ENCODE measurements around the gene IFRD2.
"Not testable (repeated sequence)": the region's sequence is repeated elsewhere in the genome, so short reads cannot be mapped to it uniquely, and the experiment has no call there.

Gene IFRD2

GRCh38 chr3:50264964-50265485 is 27.2 kb downstream of the IFRD2 start:
- POLR2A ChIA-PET = no interaction called here
- no peak for TF ChIP-seq CTCF (IDR thresholded peaks at IDR 0.05; ENCODE audit: control extremely low read depth, extremely low read depth, low read depth, missing control alignments)
- CTCF ChIA-PET = interaction anchor here (0.7 to 4.6 kb wide), 6 partner anchors 9 to 73 kb away, joined by 3 to 19 read pairs (median 3); no protein-coding TSS in a partner anchor
- no peak for DNase-seq (ENCODE audit: extremely low spot score)

GRCh38 chr3:50264383-50264963 is 27.8 kb downstream of the IFRD2 start:
- DNase-seq (ENCODE audit: extremely low spot score) = no peak
- CTCF ChIA-PET = interaction anchor here (1.2 to 4.6 kb wide), 7 partner anchors 7 to 72 kb away, joined by 3 to 19 read pairs (median 5); no protein-coding TSS in a partner anchor
- POLR2A ChIA-PET = interaction anchor here (0.6 kb wide), 1 partner anchor 38 kb away, joined by 3 read pairs; no protein-coding TSS in a partner anchor
- no peak for TF ChIP-seq CTCF (IDR thresholded peaks at IDR 0.05; ENCODE audit: control extremely low read depth, extremely low read depth, low read depth, missing control alignments)

- CTCF ChIA-PET = interaction anchor here (0.7 to 4.6 kb wide), 8 partner anchors 8 to 71 kb away, joined by 3 to 19 read pairs (median 4); no protein-coding TSS in a partner anchor
These were observed 28.5 kb downstream of the IFRD2 start for GRCh38 chr3:50263478-50264382.

GRCh38 chr3:50262778-50263177 is 29.5 kb downstream of the IFRD2 start:
- CTCF ChIA-PET = interaction anchor here (0.7 to 2.1 kb wide), 6 partner anchors 9 to 68 kb away, joined by 3 to 9 read pairs (median 4); no protein-coding TSS in a partner anchor
- DNase-seq (ENCODE audit: extremely low spot score) = no peak
- POLR2A ChIA-PET = interaction anchor here (1.3 kb wide), 1 partner anchor 16 kb away, joined by 3 read pairs; no protein-coding TSS in a partner anchor
- no peak for TF ChIP-seq CTCF (IDR thresholded peaks at IDR 0.05; ENCODE audit: control extremely low read depth, extremely low read depth, low read depth, missing control alignments)

More at GRCh38 chr3:50263478-50264382, 28.5 kb downstream of the IFRD2 start:
- no peak for DNase-seq (ENCODE audit: extremely low spot score)
- POLR2A ChIA-PET = interaction anchor here (0.6 to 1.3 kb wide), 4 partner anchors 17 to 1021 kb away, joined by 3 to 5 read pairs (median 4); no protein-coding TSS in a partner anchor
- no peak for TF ChIP-seq CTCF (IDR thresholded peaks at IDR 0.05; ENCODE audit: control extremely low read depth, extremely low read depth, low read depth, missing control alignments)

GRCh38 chr3:50262200-50262599 is 30.0 kb downstream of the IFRD2 start:
- POLR2A ChIA-PET; DNase-seq (ENCODE audit: extremely low spot score): not testable (repeated sequence)
- CTCF ChIA-PET = interaction anchor here (4.0 to 9.4 kb wide), 4 partner anchors 8 to 69 kb away, joined by 30 to 152 read pairs (median 64); partner anchors contain the start of genes GNAT1 and SEMA3B

- ChIA-PET CTCF (interaction anchor here (0.9 to 9.4 kb wide), 8 partner anchors 9 to 147 kb away, joined by 3 to 152 read pairs (median 36); partner anchors contain the start of genes GNAT1, SEMA3B and TUSC2), POLR2A (no interaction called here)
- no peak for DNase-seq (ENCODE audit: extremely low spot score)
- no peak for TF ChIP-seq CTCF (IDR thresholded peaks at IDR 0.05; ENCODE audit: control extremely low read depth, extremely low read depth, low read depth, missing control alignments)
These were observed 30.7 kb downstream of the IFRD2 start for GRCh38 chr3:50261505-50261904.
